Omental fat pad (tissue), 4 donors: ENCODE data around the gene TUBB4A. TPM values are rescaled to one million over a fixed set of nuclear protein-coding genes. Genes with fewer than 3 reads are reported as not detected.
"Not testable (repeated sequence)": the region's sequence is repeated elsewhere in the genome, so short reads cannot be mapped to it uniquely, and the experiment has no call there.

Source experiments
- ATAC-seq: fragments of 150-250 bp; one replicate; pipeline ENCODE4 v1.9.1; 2016; ENCODE audit warnings: mild to moderate bottlenecking, moderate library complexity; ENCODE audit not compliant: low FRiP score
- DNase-seq: peaks from one replicate; pipeline ENCODE4 v3.0.0-alpha.2; 2019; ENCODE audit warnings: low spot score
- CTCF ChIP-seq, 3 donors: fragments of 450-650 bp; IDR thresholded peaks; one replicate each; pipeline ENCODE4 v1.5.1; 2016 to 2017; ENCODE audit warnings: antibody characterized with exemption in 3 of 3, mild to moderate bottlenecking in 3 of 3, moderate library complexity in 2 of 3
- total RNA-seq, 4 donors: library from RNA; depleted of rRNA; stranded (reverse); fragments of >200 nt; gene quantifications; one replicate each; pipeline ENCODE4 v1.1.0, GENCODE V29; 2016

The TUBB4A gene
- total RNA-seq, 4 donors from 2014 or later: 2.2 to 2.8 (median 2.2) TPM; not detected in 1

GRCh38 chr19:6514926-6515544 lies 12.9 kb upstream of the TUBB4A start:
- no peak for DNase-seq
- TF ChIP-seq CTCF (IDR thresholded peaks at IDR 0.05): no peak
- no peak for ATAC-seq

GRCh38 chr19:6514089-6514488 lies 12.0 kb upstream of the TUBB4A start:
- ATAC-seq (no peak), DNase-seq (no peak)
- TF ChIP-seq CTCF (IDR thresholded peaks at IDR 0.05): no peak

- no peak for TF ChIP-seq CTCF (IDR thresholded peaks at IDR 0.05)
- DNase-seq: no peak
- ATAC-seq: no peak
Measured at GRCh38 chr19:6510618-6511017, 8.5 kb upstream of the TUBB4A start.

GRCh38 chr19:6509118-6509971 lies 7.2 kb upstream of the TUBB4A start:
- ATAC-seq: no peak
- no peak for DNase-seq

GRCh38 chr19:6508028-6508771 lies 6.1 kb upstream of the TUBB4A start:
- DNase-seq, ATAC-seq: not testable (repeated sequence)

More at GRCh38 chr19:6509118-6509971, 7.2 kb upstream of the TUBB4A start:
- no peak for TF ChIP-seq CTCF (IDR thresholded peaks at IDR 0.05)

- DNase-seq: no peak
- no peak for ATAC-seq
- TF ChIP-seq CTCF (IDR thresholded peaks at IDR 0.05): no peak
Measured at GRCh38 chr19:6503407-6504201, 1.5 kb upstream of the TUBB4A start.
